GM12878 (cell line): ENCODE results near the gene ARPC1B. TPM values are rescaled to one million over a fixed set of nuclear protein-coding genes. Genes with fewer than 3 reads are reported as not detected.

Experiments
- ATAC-seq: fragments of 200-7000 bp; cut with Tn5 transposase; 3 replicates; pipeline ENCODE4 v1.9.1; 2020; ENCODE audit warnings: mild to moderate bottlenecking, moderate library complexity
- BruUV-seq: library from RNA; stranded (reverse); fragments of 400-500 nt; replicated peaks from 2 replicates; lab custom pipeline; 2021; lab: Mats Ljungman, UMichigan
- CTCF ChIA-PET: fragments of 300-600 bp; sonication (Branson Sonifier 250); formaldehyde crosslinking; extraction: SDS; loops from one replicate; lab custom pipeline; 2021; ENCODE audit warnings: inconsistent platforms; lab: Yijun Ruan, JAX
- POLR2A ChIA-PET: fragments of 350-600 bp; formaldehyde crosslinking; extraction: SDS; loops from one replicate; lab custom pipeline; 2021; ENCODE audit warnings: inconsistent platforms; lab: Charles Lee
- RAD21 ChIA-PET: fragments of 300-600 bp; sonication (Branson Sonifier 250); formaldehyde crosslinking; loops from one replicate; lab custom pipeline; 2023; ENCODE audit warnings: antibody characterized with exemption; ENCODE audit not compliant: unreplicated experiment; lab: Charles Lee
- SMC1A ChIA-PET: fragments of 300-600 bp; sonication (Branson Sonifier 250); formaldehyde crosslinking; loops from one replicate; lab custom pipeline; 2023; ENCODE audit not compliant: unreplicated experiment, uncharacterized antibody; lab: Charles Lee
- DNase-seq: peaks from one replicate; pipeline ENCODE4 v3.0.0-alpha.2; 2011; ENCODE audit warnings: low read depth, low spot score
- FAIRE-seq: peaks from 3 replicates; lab custom pipeline; 2011; peaks lifted over from hg19 to GRCh38; lab: Jason Lieb, UNC
- H2AFZ ChIP-seq: 2 replicates; pipeline ENCODE4 v1.6.0; 2011; ENCODE audit warnings: low read depth, low read length, control low read depth; ENCODE audit not compliant: control insufficient read depth
- H3K27ac ChIP-seq: 2 replicates; pipeline ENCODE4 v1.5.1; 2011; ENCODE audit warnings: control low read depth; ENCODE audit not compliant: control insufficient read depth, insufficient read depth
- H3K27me3 ChIP-seq, 2 experiments: replicated peaks in 1 of 2; 2 replicates each; pipeline versions ENCODE4 v1.6.0 to v1.6.1; 2011; ENCODE audit warnings: low read length in 1 of 2; ENCODE audit not compliant: control insufficient read depth in 2 of 2, insufficient read depth in 2 of 2
- H3K36me3 ChIP-seq, 2 experiments: 2 replicates each; pipeline ENCODE4 v1.5.1; 2011; ENCODE audit warnings: low read length in 1 of 2; ENCODE audit not compliant: control insufficient read depth in 2 of 2, insufficient read depth in 2 of 2
- H3K4me1 ChIP-seq: 2 replicates; pipeline ENCODE4 v1.6.1; 2011; ENCODE audit warnings: mild to moderate bottlenecking, low read length, moderate library complexity, mixed read lengths; ENCODE audit not compliant: control insufficient read depth, insufficient read depth
- H3K4me2 ChIP-seq: 2 replicates; pipeline ENCODE4 v1.6.0; 2011; ENCODE audit warnings: control low read depth; ENCODE audit not compliant: control insufficient read depth, insufficient read depth
- H3K4me3 ChIP-seq: fragments of 200-600 bp; sonication (generic); 2 replicates; pipeline ENCODE4 v1.5.1; 2016
- H3K79me2 ChIP-seq: 2 replicates; pipeline ENCODE4 v1.6.0; 2011; ENCODE audit warnings: low read length; ENCODE audit not compliant: control insufficient read depth, insufficient read depth
- H3K9ac ChIP-seq: 2 replicates; pipeline ENCODE4 v1.8.0; 2011; ENCODE audit warnings: low read length, control low read depth, mixed read lengths; ENCODE audit not compliant: control insufficient read depth, insufficient read depth
- H3K9me3 ChIP-seq: replicated peaks from 3 replicates; pipeline ENCODE4 v1.5.1; 2011; ENCODE audit warnings: mild to moderate bottlenecking, low read length; ENCODE audit not compliant: control insufficient read depth, insufficient read depth
- H4K20me1 ChIP-seq: 2 replicates; pipeline ENCODE4 v1.6.0; 2011; ENCODE audit not compliant: control insufficient read depth, insufficient read depth
- ATF7 ChIP-seq: fragments of 450-650 bp; IDR thresholded peaks from 2 replicates; pipeline ENCODE4 v1.6.1; 2016; ENCODE audit warnings: low read depth, mild to moderate bottlenecking
- CEBPZ ChIP-seq: fragments of 150-350 bp; IDR thresholded peaks from 2 replicates; pipeline ENCODE4 v1.6.1; 2016; ENCODE audit warnings: low read depth, low read length
- CREM ChIP-seq: IDR thresholded peaks from 2 replicates; pipeline ENCODE4 v1.6.1; 2014; ENCODE audit warnings: antibody characterized with exemption, low read depth
- EED ChIP-seq: sonication (generic); IDR thresholded peaks from 2 replicates; pipeline ENCODE4 v1.6.1; 2016; ENCODE audit warnings: antibody characterized with exemption, low read depth
- NKRF ChIP-seq: fragments of 450-650 bp; conservative IDR thresholded peaks from 2 replicates; pipeline ENCODE4 v1.6.1; 2017; ENCODE audit warnings: mild to moderate bottlenecking, moderate library complexity
- PAX8 ChIP-seq: fragments of 450-650 bp; IDR thresholded peaks from 2 replicates; pipeline ENCODE4 v1.6.1; 2017; ENCODE audit warnings: mild to moderate bottlenecking, moderate library complexity
- PML ChIP-seq: IDR thresholded peaks from 2 replicates; pipeline ENCODE4 v1.6.1; 2012; ENCODE audit warnings: low read length, inconsistent platforms
- POU2F2 ChIP-seq: IDR thresholded peaks from 3 replicates; pipeline ENCODE4 v1.6.1; 2011; ENCODE audit warnings: low read depth, mild to moderate bottlenecking, low read length, borderline replicate concordance
- RAD51 ChIP-seq: fragments of 450-650 bp; IDR thresholded peaks from 2 replicates; pipeline ENCODE4 v1.6.1; 2016; ENCODE audit warnings: moderate library complexity, mild to moderate bottlenecking, inconsistent platforms
- RELA ChIP-seq: fragments of 450-650 bp; IDR thresholded peaks from 2 replicates; pipeline ENCODE4 v1.8.0; 2014; ENCODE audit warnings: borderline replicate concordance; ENCODE audit not compliant: partially characterized antibody
- RUNX3 ChIP-seq: IDR thresholded peaks from 2 replicates; pipeline ENCODE4 v1.6.1; 2012; ENCODE audit warnings: low read length, inconsistent platforms
- STAT1 ChIP-seq: fragments of 450-650 bp; conservative IDR thresholded peaks from 2 replicates; pipeline ENCODE4 v1.6.1; 2014; ENCODE audit warnings: antibody characterized with exemption, mild to moderate bottlenecking
- SUPT20H ChIP-seq: IDR thresholded peaks from 2 replicates; pipeline ENCODE4 v1.6.1; 2011; ENCODE audit warnings: low read depth, mild to moderate bottlenecking, low read length, moderate library complexity, borderline replicate concordance; ENCODE audit not compliant: control insufficient read depth
- ZNF274 ChIP-seq: IDR thresholded peaks from one replicate; pipeline ENCODE4 v1.8.0; 2011; ENCODE audit not compliant: insufficient read length, insufficient read depth
- ZNF622 ChIP-seq: fragments of 450-650 bp; IDR thresholded peaks from 2 replicates; pipeline ENCODE4 v1.6.1; 2017; ENCODE audit warnings: mild to moderate bottlenecking, inconsistent platforms
- WGBS: methylation state at CpG from one replicate; pipeline ENCODE4 v1.1.6; 2016; ENCODE audit warnings: low lambda C conversion rate; ENCODE audit not compliant: insufficient replicate concordance, insufficient coverage; ENCODE audit errors: missing lambda C conversion rate; 5-methylcytosine and 5-hydroxymethylcytosine counted together
- in situ Hi-C: fragments of 300-500 bp; cut with MboI; formaldehyde crosslinking; loops from 9 replicates; pipeline ENCODE4 v1.14.3; 2018; ENCODE audit warnings: mixed read lengths
- intact Hi-C: fragments of 100-400 bp; cut with micrococcal nuclease; formaldehyde crosslinking; loops from one replicate; pipeline ENCODE4 v1.14.2; 2022; ENCODE audit not compliant: unreplicated experiment
- polyA plus RNA-seq, 11 experiments: library from polyadenylated mRNA; depleted of rRNA in 4 of 11; unstranded in 6 of 11; stranded (reverse) in 5 of 11; fragments of >200 nt; fragmentation: Nextera tagmentation in 4 of 11; fragmentation: Illumina TruSeq in 1 of 11; extraction: Ambion mirVana in 4 of 11; extraction: Trizol in 1 of 11; gene quantifications; 1 replicate in 1 of 11; 2 replicates in 10 of 11; pipeline versions ENCODE4 v1.2.1 to v1.2.3, GENCODE V29; 2011 to 2016; ENCODE audit warnings: inconsistent platforms in 2 of 11, missing spikeins in 2 of 11, low read depth in 1 of 11
- total RNA-seq, 4 experiments: library from RNA; depleted of rRNA in 3 of 4; stranded (reverse); fragments of >200 nt in 3 of 4; fragmentation: Illumina TruSeq in 1 of 4; extraction: Trizol in 1 of 4; gene quantifications; 2 replicates each; pipeline versions ENCODE4 v1.2.1 to v1.2.3, GENCODE V29; 2013 to 2021

ARPC1B gene
- total and polyA plus RNA-seq, 10 of the 15 experiments (the other 5 are each of a cell fraction or from before 2014, with no cell fraction given) = 14.1 to 762 (median 387) TPM

- SMC1A ChIA-PET = interaction anchor here (0.6 to 0.7 kb wide), 2 partner anchors 24 to 179 kb away, joined by 3 read pairs; partner anchors contain the start of gene ZKSCAN5
- FAIRE-seq = peak; percentile 57
- CTCF ChIA-PET = interaction anchor here (0.8 to 2.7 kb wide), 5 partner anchors 10 to 290 kb away, joined by 3 to 10 read pairs (median 3); no protein-coding TSS in a partner anchor
- TF ChIP-seq RELA = peak; percentile 18
- TF ChIP-seq CREM = peak; percentile 70; the same call in 1 of the 2 replicates
- no peak for TF ChIP-seq ZNF622
- TF ChIP-seq STAT1 = 0 out of 2 replicates have a peak, but pooled peaks have one; percentile 43
- TF ChIP-seq ZNF274 = no peak
- TF ChIP-seq CEBPZ = no peak
- peak; percentile 94 for TF ChIP-seq PML
- peak; percentile 5; the same call in 1 of the 2 replicates for TF ChIP-seq RUNX3
- no peak for TF ChIP-seq PAX8
- TF ChIP-seq RAD51 = no peak
- TF ChIP-seq NKRF = peak; percentile 85
- peak; percentile 78; the same call in 2 of the 3 replicates for TF ChIP-seq POU2F2
- TF ChIP-seq ATF7 = no peak
- no peak for TF ChIP-seq SUPT20H
- no peak for TF ChIP-seq EED
These were observed 48.7 kb upstream of the ARPC1B start, which contains the start of gene ARPC1A for GRCh38 chr7:99325592-99326407. Gene ARPC1A (plus strand): TSS chr7:99325898. CDS start chr7:99333354, 7,456 bp downstream.

More at GRCh38 chr7:99325592-99326407, 48.7 kb upstream of the ARPC1B start, which contains the start of gene ARPC1A:
- Histone ChIP-seq H3K79me2 (peaks cover 60% of the 10 kb centered on the region), H3K9ac (peak within 1 kb of the TSS; percentile 96), H3K27ac (peak within 1 kb of the TSS; percentile 63), H2AFZ (peak within 1 kb of the TSS; percentile 75), H3K9me3 (no peaks in the 10 kb centered on the region), H3K4me2 (peak within 1 kb of the TSS; percentile 96), H3K27me3 (no peaks in the 10 kb centered on the region), H4K20me1 (peaks cover 4% of the 10 kb centered on the region; the same call in 1 of the 2 replicates), H3K4me1 (peaks cover 4% of the 10 kb centered on the region; the same call in 1 of the 2 replicates), H3K4me3 (peak within 1 kb of the TSS; percentile 100), H3K36me3 (no peaks in the 10 kb centered on the region; a peak in 1 of 4 replicates)
- peak; percentile 87 for DNase-seq
- in situ Hi-C loops = no loop called here
- peak; percentile 93 for ATAC-seq
- intact Hi-C loops = no loop called here
- WGBS = under 1% methylated on average over 64 of the region's 82 CpGs
- no TSS peak for BruUV-seq
- ChIA-PET RAD21 (interaction anchor here (0.6 to 1.3 kb wide), 3 partner anchors 12 to 83 kb away, joined by 3 to 5 read pairs (median 3); partner anchors contain the start of genes BUD31 and PDAP1), POLR2A (interaction anchor here (0.5 to 3.3 kb wide), 8 partner anchors 13 to 926 kb away, joined by 3 to 16 read pairs (median 4); partner anchors contain the start of genes BUD31, CPSF4, PDAP1 and PTCD1)
